Fibroblast of upper back skin (primary cell): ENCODE data around the gene SFRP2.

Source experiments
- DNase-seq: peaks from one replicate; pipeline ENCODE4 v3.0.0-alpha.2; 2013

Gene SFRP2

GRCh38 chr4:153792618-153793247, 3.9 kb upstream of the SFRP2 start:
- DNase-seq, result no peak

GRCh38 chr4:153791746-153792617, 3.1 kb upstream of the SFRP2 start:
- peak; percentile 70 for DNase-seq

GRCh38 chr4:153790962-153791551, 2.2 kb upstream of the SFRP2 start:
- DNase-seq, result no peak

- DNase-seq, result no peak
These were observed 1.6 kb upstream of the SFRP2 start for GRCh38 chr4:153790500-153790865.

GRCh38 chr4:153789741-153790499, 1.0 kb upstream of the SFRP2 start:
- DNase-seq, result no peak

- DNase-seq, result no peak
These were observed 851 bp downstream of the SFRP2 start for GRCh38 chr4:153788051-153788412.

- DNase-seq, result no peak
These were observed 1.3 kb downstream of the SFRP2 start for GRCh38 chr4:153787575-153787974.

- no peak for DNase-seq
These were observed 1.8 kb downstream of the SFRP2 start for GRCh38 chr4:153787061-153787560.

GRCh38 chr4:153785910-153786721, 2.8 kb downstream of the SFRP2 start:
- DNase-seq, result no peak

- no peak for DNase-seq
These were observed 4.7 kb downstream of the SFRP2 start for GRCh38 chr4:153784166-153784699.

GRCh38 chr4:153782581-153782980, 6.3 kb downstream of the SFRP2 start:
- DNase-seq, result peak; percentile 21

- peak; percentile 89 for DNase-seq
These were observed 7.0 kb downstream of the SFRP2 start for GRCh38 chr4:153781717-153782416.

- no peak for DNase-seq
These were observed 7.6 kb downstream of the SFRP2 start for GRCh38 chr4:153781280-153781679.

- no peak for DNase-seq
These were observed 8.0 kb downstream of the SFRP2 start for GRCh38 chr4:153780876-153781275.

GRCh38 chr4:153780221-153780620, 8.7 kb downstream of the SFRP2 start:
- no peak for DNase-seq

- no peak for DNase-seq
These were observed 10.5 kb downstream of the SFRP2 start for GRCh38 chr4:153778383-153778782.

- DNase-seq, result no peak
These were observed 11.5 kb downstream of the SFRP2 start for GRCh38 chr4:153777421-153777820.

- no peak for DNase-seq
These were observed 12.3 kb downstream of the SFRP2 start for GRCh38 chr4:153776601-153777000.

- DNase-seq, result no peak
These were observed 15.6 kb downstream of the SFRP2 start for GRCh38 chr4:153773236-153773690.

- no peak for DNase-seq
These were observed 17.8 kb downstream of the SFRP2 start for GRCh38 chr4:153771046-153771445.

GRCh38 chr4:153766758-153767157, 22.1 kb downstream of the SFRP2 start:
- no peak for DNase-seq
